HT1080 (cell line): Measurements from ENCODE around the gene FNDC5. TPM values are rescaled to one million over a fixed set of nuclear protein-coding genes. Genes with fewer than 3 reads are reported as not detected.

Experiments
- DNase-seq: peaks from one replicate; pipeline ENCODE4 v3.0.0-alpha.2; 2015; ENCODE audit warnings: low read depth
- total RNA-seq: library from RNA; depleted of rRNA; stranded (reverse); fragments of >200 nt; shearing (Covaris generic); gene quantifications from 2 replicates; pipeline ENCODE4 v1.2.3, GENCODE V29; 2014

Gene FNDC5
- total RNA-seq, 1 experiment from 2014 or later: 1.4 TPM

DNA sequence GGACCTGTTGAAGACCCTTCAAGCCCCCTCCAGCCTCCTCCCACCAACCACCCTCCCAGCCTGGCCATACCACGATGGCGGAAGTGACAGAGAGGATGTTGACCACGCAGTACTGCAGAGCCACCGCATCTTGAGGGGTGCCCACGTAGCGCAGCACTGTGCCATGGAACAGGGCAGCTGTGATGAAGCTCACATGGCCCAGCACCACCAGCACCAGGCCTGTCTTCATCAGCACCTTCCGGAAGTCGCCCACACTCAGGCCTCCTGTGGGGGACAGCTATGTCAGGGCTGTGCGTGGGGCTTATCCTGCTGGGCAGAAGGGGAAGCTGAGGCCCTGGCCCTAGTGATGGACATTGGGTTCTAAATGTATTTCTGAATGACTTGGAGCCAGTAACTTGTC is 27.3 kb upstream of the FNDC5 start:
- no peak for DNase-seq

GRCh38 chr1:32897082-32898049 is 26.7 kb upstream of the FNDC5 start:
- DNase-seq: no peak

DNA sequence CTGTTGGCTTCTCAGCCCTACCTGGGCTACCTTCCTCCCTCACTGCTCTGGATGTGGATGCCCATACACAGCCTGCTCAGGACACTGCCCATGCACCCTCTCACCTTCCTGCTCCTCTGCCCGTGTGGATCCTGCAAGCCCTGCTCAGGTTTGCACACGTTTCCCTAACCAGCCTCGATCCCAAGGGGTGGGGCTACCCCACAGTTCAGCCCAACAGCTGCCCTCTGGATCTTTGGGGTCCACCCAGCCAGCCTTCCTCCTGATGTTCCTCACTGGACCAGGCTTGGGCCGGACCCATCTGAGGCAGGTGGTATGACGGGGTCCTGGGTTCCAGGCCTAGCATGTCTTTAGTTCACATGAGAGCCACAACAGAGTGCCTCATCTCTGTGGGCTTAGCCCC is 25.7 kb upstream of the FNDC5 start:
- no peak for DNase-seq

GRCh38 chr1:32895325-32896215 is 24.9 kb upstream of the FNDC5 start:
- no peak for DNase-seq

GRCh38 chr1:32894681-32895080 is 24.0 kb upstream of the FNDC5 start:
- no peak for DNase-seq

GRCh38 chr1:32894019-32894600 is 23.4 kb upstream of the FNDC5 start:
- DNase-seq: no peak

GRCh38 chr1:32893198-32894018 is 22.7 kb upstream of the FNDC5 start:
- no peak for DNase-seq

DNA sequence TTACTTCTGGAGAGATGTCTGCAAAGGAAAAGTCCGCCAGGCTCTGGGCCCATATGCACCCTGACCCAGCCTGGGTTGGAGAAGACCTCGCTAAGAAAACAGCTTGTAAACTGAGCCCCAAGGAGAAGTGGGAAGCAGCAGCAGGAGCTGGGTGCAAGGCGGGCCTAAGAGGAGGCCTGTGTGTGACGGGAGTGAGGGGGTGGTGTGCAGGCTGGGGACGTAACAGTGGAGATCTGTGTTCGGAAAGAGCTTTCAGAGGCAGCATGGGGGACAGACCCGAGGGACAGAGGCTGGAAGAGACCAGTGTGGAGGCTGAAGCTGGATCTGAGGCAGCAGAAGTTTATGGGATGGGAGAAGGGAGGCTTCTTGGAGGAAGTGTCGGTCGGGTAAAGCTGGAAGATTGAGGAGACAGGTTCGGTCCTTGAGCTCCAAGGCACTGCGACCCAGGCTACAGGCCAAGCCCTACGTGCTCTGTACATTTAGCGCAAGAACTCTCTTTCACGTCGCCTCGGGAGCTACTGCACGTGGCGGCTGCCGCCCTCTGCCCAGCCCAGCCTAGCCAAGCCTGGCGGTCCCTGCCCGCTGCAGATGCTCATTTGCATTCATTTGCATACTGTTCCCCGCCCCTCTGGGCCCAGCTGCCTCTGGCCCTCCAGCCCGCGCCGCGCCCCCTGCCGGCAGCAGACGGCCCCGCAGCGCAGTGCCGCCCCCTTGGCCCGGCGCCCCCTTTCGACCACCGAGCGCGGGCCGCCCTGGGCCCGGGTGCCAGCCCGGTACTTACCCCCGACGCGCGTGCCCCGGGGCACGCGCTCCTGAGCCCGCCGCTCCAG is 21.9 kb upstream of the FNDC5 start:
- no peak for DNase-seq

- DNase-seq: no peak
Observed at GRCh38 chr1:32891630-32892029, 20.9 kb upstream of the FNDC5 start.

- no peak for DNase-seq
Observed at GRCh38 chr1:32891241-32891570, 20.5 kb upstream of the FNDC5 start.

DNA sequence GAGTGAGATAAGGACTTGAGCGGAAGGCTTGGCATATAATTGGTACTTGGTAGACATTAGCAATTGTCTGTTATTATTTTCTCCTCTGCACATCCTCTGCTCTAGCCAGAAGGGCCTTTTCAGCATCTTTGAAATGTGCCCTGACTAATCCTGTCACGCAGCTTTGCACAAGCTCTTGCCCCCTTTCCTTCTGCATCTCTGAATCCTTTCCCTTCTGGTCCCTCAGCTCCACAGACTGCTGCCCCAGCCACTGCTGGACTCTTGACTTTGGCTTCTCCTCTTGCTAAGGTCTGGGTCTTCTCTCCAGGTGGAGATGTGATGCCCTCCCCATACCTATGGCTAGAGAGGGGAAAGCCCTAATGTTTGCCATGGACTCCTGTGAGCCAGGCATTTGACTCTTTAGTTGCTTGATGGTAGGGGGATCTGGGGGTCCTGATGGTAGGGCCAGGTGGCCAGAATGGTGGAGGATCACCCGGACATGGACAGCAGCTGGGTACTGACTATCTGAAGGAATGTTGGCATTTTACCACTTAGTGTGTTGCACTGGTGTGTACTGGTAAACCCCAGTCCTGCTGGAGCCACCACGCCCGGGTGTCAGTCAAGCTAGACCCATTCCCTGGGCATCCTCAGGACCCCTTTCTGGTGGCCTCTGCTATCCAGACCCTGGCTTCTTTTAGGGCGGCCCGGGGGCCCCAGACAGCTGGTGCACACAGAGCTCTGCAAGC is 20.0 kb upstream of the FNDC5 start:
- DNase-seq: no peak

DNA sequence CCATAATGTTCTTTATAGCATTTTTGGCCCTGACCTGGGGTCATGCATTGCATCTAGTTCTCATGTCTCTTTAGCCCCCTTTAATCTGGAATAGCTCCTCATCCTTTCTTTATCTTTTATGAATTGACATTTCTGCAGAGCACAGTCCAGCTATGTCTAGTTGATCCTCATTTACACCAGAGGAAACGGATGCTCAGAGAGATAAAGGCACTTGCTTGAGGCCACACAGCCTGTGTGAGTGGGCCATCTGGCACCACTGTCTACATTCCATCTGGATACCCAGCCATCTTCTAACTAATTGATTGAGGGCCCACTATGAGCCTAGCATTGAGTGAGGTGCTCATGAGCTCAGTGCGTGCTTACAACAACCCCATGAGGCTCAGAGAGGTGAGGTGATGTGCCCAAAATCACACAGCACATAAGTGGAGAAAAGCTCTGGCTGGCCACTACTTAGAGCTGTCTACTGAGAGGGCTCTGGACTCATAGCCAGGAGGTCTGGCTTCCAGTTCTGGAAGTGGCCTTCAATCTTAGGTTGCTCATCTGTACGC is 19.1 kb upstream of the FNDC5 start:
- no peak for DNase-seq

DNA sequence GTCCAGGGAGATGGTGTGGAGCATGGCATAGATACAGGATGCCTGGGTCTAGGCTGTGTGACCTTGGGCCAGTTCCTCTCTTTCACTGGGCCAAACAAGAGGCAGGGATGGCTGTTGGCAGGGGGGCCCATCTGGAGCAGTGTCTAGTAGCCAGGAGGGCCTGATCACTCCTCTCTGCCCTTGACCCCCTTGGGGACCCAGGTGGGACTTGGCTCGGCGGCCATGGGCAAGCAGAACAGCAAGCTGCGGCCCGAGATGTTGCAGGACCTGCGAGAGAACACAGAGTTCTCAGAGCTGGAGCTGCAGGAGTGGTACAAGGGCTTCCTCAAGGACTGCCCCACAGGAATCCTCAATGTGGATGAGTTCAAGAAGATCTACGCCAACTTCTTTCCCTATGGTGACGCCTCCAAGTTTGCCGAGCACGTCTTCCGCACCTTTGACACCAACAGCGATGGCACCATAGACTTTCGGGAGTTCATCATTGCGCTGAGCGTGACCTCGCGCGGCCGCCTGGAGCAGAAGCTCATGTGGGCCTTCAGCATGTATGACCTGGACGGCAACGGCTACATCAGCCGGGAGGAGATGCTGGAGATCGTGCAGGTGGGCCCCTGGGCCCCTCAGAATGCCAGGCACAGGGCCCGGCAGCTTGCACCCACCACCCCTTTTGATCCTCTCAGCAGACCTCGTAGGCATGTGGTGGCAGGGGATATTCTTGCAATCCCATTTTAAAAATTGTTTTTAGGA is 18.1 kb upstream of the FNDC5 start:
- no peak for DNase-seq

DNA sequence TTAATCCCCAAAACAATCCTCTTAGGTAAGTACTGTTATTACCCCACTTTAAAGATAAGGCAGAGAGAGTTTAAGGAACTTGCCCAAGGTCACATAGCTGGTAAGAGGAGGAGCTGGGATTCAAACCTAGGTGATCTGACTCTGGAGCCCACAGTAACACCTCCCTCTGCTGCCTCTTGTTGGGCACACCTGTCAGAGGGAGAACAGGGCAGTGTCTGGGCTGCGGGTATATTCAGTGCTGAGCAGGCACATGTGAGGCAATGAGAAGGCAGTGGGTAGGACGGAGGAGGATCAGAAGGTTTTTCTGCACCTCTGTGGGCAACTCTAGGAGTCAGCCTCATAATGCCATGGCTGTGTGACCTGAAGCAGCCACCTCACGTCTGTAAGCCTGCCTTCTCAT is 17.4 kb upstream of the FNDC5 start:
- no peak for DNase-seq

GRCh38 chr1:32887623-32888022 is 16.9 kb upstream of the FNDC5 start:
- no peak for DNase-seq

- DNase-seq: no peak
Observed at GRCh38 chr1:32886828-32887414, 16.2 kb upstream of the FNDC5 start.

DNA sequence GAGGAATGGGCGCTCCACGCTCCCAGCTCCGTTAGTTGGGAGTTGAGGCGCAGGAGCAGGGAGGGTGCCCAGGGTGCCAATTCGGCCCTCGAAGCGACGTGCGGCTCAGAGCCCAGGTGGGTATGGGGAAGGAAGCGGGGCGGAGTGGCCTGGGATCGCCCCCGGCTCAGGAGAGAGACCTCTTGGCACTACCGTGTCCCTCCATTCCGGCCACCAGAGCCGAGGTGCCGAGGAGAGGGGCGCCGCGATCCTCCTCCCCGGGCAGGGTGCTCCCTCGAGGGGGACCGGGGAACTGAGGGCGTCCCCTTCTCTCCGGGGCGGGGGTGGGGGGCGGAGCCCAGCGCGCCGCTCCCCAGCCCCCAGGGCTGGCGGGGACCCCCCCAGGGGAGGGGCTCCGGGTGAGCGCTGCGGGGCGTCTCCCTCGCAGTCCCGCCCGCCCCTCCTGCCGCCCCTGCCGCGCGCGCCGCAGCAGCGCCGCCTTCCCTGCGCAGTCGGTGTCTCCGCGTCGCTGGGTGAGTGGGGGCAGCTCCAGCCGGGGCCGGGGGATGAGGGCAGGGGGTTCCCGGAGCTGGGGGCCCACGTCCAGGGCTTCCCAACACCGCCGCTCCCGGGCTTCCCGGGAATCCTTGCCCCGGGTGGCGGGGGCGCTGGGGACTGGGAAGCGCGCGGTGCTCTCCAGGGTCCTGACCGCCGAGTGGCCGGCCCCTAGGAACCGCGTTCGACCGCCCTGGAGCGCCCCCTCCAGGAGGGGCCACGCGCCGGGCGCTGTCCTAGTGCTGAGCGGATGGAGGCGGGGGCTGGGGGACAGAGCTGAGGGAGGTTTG is 15.5 kb upstream of the FNDC5 start, which contains the start of gene HPCA:
TSS of gene HPCA (plus strand) at position 488 of the 824 bp plus-strand sequence. CDS start 2,408 bp downstream, outside the sequence.
- peak; percentile 33 for DNase-seq
